HG03039 (cell line): ENCODE data around the gene REEP5.
A peak's percentile ranks its signal among the peaks of the same experiment; 100 is the strongest.
"Not testable (repeated sequence)": the region's sequence is repeated elsewhere in the genome, so short reads cannot be mapped to it uniquely, and the experiment has no call there.

Source experiments
- ATAC-seq: cut with Tn5 transposase; IDR thresholded peaks from one replicate; pipeline ENCODE4 v1.9.1; 2021; ENCODE audit warnings: mild to moderate bottlenecking, moderate library complexity; ENCODE audit not compliant: unreplicated experiment

REEP5 gene

GRCh38 chr5:112892776-112893175 is 29.3 kb downstream of the REEP5 start:
- ATAC-seq = no peak

GRCh38 chr5:112892066-112892465 is 30.0 kb downstream of the REEP5 start:
- ATAC-seq = not testable (repeated sequence)

DNA sequence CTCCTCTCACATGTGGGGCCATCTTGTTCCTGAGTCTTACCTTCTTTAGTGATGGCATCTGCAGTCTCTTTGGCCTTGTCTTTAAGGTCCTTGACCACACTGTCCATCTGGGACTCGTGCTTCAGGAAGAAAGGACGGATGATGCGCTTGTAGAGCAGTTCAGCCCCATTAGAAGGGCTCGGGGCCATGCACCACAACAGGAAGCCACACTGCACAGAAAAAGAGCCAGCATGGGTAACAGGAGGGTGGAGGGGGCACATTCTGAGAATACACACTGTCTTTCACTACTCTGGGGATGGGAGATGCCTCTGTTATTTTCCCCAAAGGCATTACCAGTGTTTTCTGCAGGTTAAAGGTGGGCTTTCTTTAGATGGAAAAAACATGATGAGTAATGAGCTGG is 35.1 kb downstream of the REEP5 start:
- ATAC-seq = no peak

GRCh38 chr5:112885001-112885400 is 37.0 kb downstream of the REEP5 start:
- no peak for ATAC-seq

- ATAC-seq = no peak
These were observed 38.8 kb downstream of the REEP5 start for GRCh38 chr5:112883192-112883591.

DNA sequence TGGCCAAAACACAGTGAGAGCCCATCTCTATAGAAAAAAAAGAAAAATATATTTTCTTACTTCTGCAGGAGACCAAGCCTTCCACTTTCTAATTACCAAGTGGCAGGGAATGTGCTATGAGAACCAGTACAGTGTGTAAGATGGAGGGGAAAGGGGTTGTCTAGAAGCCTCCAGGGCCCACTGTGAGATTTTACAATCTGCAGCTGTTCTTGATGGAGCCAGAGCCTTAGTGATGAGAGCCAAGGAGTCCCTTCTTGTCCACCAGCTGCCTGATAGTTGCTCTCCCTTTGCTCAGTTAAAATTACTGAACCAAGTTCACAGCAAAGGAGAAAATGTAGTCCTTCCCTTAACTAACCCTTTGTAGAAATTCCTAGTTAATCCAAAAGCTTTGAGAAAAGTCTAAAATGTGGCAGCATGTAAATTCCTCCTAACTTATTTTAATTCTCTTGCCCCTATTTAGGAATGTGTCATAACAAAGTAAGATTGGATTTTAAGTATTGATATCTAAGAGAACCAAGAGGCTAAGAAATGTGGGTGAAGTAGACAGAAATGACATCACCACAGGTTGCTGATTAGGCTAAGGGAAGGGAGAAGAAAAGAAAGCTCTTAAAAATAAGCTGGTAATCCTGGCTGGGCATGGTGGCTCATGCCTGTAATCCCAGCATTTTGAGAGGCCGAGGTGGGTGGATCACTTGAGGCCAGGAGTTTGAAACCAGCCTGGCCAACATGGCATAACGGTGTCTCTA is 41.6 kb downstream of the REEP5 start:
- no peak for ATAC-seq

GRCh38 chr5:112878760-112879159 is 43.3 kb downstream of the REEP5 start:
- no peak for ATAC-seq

DNA sequence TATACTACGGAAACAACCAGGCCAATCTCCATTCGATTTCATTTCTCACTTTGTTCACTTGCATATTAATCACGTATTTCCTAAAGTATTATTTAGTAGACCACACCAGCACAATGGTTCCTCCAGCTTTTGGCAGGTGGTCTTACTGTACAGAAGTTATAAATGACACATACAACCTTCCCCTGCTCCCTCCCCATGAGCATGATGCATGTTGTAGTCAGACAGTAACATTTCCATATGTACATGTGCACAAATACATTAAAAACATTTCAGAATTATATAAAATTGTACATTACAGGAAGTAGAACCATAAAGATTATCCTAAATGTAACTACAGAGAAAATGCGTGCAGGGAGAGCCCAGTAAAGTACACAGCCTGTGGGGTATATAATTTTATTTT is 43.9 kb downstream of the REEP5 start:
- no peak for ATAC-seq

DNA sequence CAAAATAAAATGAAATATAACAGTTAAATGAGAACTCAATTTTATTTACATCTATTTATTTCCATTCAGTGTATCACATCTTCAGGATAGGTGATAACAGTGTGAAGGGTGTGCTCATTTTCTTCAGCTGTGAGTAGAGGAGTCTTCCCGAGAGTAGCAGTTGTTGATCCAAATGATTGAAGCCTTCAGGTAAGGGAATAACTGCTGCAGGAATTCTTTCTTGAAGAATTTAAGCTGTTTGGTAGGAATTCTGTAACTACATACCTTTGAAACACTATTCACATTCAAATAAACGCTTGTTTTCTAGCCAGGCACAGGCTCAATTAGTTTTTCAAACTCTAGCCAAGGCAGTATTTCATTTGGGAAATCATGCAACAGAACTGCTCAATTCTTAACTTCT is 45.7 kb downstream of the REEP5 start:
- no peak for ATAC-seq

DNA sequence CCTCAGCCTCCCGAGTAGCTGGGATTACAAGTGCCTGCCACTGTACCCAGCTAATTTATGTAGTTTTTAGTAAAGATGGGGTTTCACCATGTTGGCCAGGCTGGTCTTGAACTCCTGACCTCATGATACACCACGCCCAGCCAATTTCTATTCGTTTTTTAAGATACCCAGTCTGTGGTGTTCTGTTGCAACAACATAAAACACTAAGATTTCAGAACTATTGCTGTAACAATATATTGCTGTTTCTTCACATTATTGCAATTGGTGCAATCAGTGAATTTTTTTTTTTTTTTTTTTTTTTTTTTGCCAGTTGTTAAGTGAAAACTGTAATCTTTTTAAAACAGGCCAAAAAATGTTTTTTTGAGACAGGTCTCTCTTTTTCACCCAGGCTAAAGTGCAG is 51.1 kb downstream of the REEP5 start:
- no peak for ATAC-seq

- peak; percentile 82 for ATAC-seq
These were observed 52.1 kb downstream of the REEP5 start for GRCh38 chr5:112869948-112870347.

DNA sequence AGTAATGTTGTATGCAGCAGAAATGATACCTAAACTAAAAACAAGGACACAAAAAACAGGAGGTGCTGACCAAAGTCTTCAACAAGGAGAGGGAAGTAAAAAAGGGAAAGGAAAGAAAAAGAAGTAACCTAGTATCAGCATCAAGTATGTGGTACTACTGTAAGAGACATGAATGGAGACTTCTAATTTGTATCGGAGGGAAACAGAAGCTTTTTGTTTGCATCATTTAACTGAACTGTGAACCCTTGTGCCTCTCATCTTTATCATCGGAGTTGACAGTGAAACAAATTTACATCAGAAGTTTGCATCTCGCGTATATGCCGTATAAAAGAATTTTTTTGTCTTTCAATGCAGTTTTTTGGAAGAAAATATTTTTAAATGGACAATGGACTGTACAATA is 54.6 kb downstream of the REEP5 start:
- no peak for ATAC-seq

- ATAC-seq = no peak
These were observed 55.3 kb downstream of the REEP5 start for GRCh38 chr5:112866739-112867138.

- ATAC-seq = no peak
These were observed 56.9 kb downstream of the REEP5 start for GRCh38 chr5:112865128-112865527.

- no peak for ATAC-seq
These were observed 58.5 kb downstream of the REEP5 start for GRCh38 chr5:112863549-112863948.

DNA sequence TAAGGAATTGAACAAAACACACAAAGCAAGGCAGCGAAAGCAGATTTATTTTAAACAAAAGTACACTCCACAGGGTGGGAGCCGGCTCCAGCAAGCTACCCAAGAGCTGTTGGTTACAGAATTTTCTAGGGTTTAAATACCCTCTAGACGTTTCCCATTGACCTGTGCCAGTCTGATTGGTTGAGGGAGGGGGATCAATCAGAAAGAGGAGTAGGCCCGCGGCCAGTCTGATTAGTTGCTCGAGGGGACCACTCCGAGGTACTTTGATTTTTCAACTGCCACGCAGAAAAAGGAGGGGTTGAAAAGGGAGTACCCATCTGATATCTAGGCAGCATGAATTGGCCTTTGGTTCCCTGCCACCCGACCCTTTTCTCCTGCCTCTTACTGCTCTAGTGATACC is 59.9 kb downstream of the REEP5 start:
- ATAC-seq = no peak

DNA sequence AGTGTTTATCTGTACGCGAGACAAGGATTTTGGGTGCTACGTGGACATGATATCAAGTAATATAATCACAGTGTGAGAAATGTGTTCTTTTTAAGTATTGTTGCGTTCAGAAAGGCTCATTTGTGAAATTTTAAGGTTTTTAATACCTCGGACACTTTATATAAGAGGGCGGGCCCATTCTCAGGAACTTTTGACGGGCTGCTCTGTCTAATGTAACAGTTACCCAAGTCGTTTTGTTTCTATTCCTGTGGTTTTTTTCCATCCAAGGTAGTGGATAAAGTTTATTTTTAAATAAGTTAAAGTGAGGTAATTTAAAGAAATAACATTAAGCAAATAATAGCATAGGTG is 60.4 kb downstream of the REEP5 start:
- no peak for ATAC-seq

GRCh38 chr5:112860929-112861637 is 60.9 kb downstream of the REEP5 start, which contains the start of gene SRP19:
TSS of gene SRP19 (plus strand) at chr5:112861287. CDS start at chr5:112861377, 90 bp downstream.
- peak; percentile 96 for ATAC-seq

DNA sequence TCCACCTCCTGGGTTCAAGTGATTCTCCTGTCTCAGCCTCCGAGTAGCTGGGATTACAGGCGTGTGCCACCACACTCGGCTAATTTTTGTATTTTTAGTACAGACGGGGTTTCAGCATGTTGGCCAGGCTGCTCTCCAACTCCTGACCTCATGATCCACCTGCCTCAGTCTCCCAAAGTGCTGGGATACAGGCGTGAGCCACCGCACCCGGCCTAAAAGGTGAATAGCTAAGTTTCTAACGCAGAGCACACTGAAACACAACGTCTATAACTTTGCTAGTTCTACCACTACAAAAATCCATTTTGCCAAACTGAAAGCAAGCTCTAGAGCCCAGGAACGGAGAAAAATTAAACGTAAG is 61.5 kb downstream of the REEP5 start:
- not testable (repeated sequence) for ATAC-seq

DNA sequence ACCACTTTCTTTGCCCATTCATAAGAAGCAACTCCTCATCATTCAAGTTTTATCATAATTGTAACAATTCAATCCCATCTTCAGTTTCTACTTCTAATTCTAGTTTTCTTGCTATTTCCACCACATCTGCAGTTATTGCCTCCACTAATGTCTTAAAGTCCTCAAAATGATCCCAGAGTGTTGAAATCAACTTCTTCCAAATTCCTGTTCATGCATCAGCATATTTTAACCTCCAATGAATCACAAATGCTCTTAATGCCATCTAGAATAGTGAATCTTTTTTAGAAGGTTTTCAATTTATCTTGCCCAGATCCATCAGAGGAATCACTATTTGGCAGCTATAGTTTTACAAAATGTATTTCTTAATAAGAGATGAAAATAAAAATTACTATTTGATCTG is 64.2 kb downstream of the REEP5 start:
- no peak for ATAC-seq

GRCh38 chr5:112854651-112855050 is 67.4 kb downstream of the REEP5 start:
- no peak for ATAC-seq

DNA sequence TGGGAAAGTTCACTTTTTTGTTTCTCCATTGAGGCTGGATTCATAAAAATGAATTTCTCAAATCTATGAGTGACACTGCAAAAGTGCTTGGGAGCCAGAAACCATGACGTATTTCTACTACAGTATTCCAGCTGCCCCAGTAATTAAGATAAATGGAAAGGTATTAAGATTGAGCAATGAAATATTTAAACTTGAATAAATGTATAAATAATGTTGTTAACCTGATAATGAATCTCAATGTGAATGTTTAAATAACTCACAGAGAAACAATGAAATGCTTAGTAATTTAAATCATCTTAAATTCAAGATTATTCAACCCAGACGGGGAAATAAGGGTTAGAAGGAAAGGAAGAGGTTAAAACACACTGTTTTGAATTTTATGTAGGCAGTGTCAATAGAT is 72.1 kb downstream of the REEP5 start:
- no peak for ATAC-seq
